Smooth muscle cell (in vitro differentiated cells): ENCODE measurements around the gene ZNRF4. TPM values are rescaled to one million over a fixed set of nuclear protein-coding genes. Genes with fewer than 3 reads are reported as not detected.

ENCODE experiments used
- DNase-seq: peaks from one replicate; lab custom pipeline; 2025; ENCODE audit not compliant: unreplicated experiment; lab: John Stamatoyannopoulos, UW
- H2AFZ ChIP-seq: fragments of 200-600 bp; sonication (generic); 2 replicates; pipeline ENCODE4 v1.6.0; 2016; ENCODE audit warnings: antibody characterized with exemption, low read depth, mild to moderate bottlenecking
- H3F3A ChIP-seq: fragments of 200-600 bp; sonication (generic); 2 replicates; pipeline ENCODE4 v1.6.0; 2017; ENCODE audit warnings: antibody characterized with exemption, low read depth
- H3K27ac ChIP-seq: fragments of 200-600 bp; sonication (generic); 2 replicates; pipeline ENCODE4 v1.5.1; 2016; ENCODE audit warnings: low read depth, mild to moderate bottlenecking
- H3K27me3 ChIP-seq: fragments of 200-600 bp; sonication (generic); 2 replicates; pipeline ENCODE4 v1.6.1; 2016; ENCODE audit warnings: low read depth, mild to moderate bottlenecking
- H3K36me3 ChIP-seq: fragments of 200-600 bp; sonication (generic); 2 replicates; pipeline ENCODE4 v1.5.1; 2016; ENCODE audit warnings: low read depth
- H3K4me1 ChIP-seq: fragments of 200-600 bp; sonication (generic); 2 replicates; pipeline ENCODE4 v1.5.1; 2016; ENCODE audit warnings: low read depth
- H3K4me2 ChIP-seq: fragments of 200-600 bp; sonication (generic); 2 replicates; pipeline ENCODE4 v1.6.0; 2016; ENCODE audit warnings: mild to moderate bottlenecking
- H3K4me3 ChIP-seq: fragments of 200-600 bp; sonication (generic); 2 replicates; pipeline ENCODE4 v1.5.1; 2016; ENCODE audit warnings: mild to moderate bottlenecking
- H3K79me2 ChIP-seq: fragments of 200-600 bp; sonication (generic); 2 replicates; pipeline ENCODE4 v1.6.0; 2016; ENCODE audit warnings: low read depth, mild to moderate bottlenecking
- H3K9ac ChIP-seq: fragments of 200-600 bp; sonication (generic); 2 replicates; pipeline ENCODE4 v1.6.0; 2016; ENCODE audit warnings: low read depth
- H3K9me3 ChIP-seq: fragments of 200-600 bp; sonication (generic); replicated peaks from 2 replicates; pipeline ENCODE4 v1.5.1; 2016; ENCODE audit warnings: low read depth
- H4K20me1 ChIP-seq: fragments of 200-600 bp; sonication (generic); 2 replicates; pipeline ENCODE4 v1.6.0; 2016; ENCODE audit warnings: low read depth
- WGBS: methylation state at CpG from one replicate; pipeline ENCODE4 v1.1.7; 2016; ENCODE audit warnings: low lambda C conversion rate; 5-methylcytosine and 5-hydroxymethylcytosine counted together
- polyA plus RNA-seq: library from polyadenylated mRNA; unstranded; fragments of >200 nt; fragmentation: Nextera tagmentation; extraction: Ambion mirVana; gene quantifications from 2 replicates; pipeline ENCODE4 v1.2.1, GENCODE V29; 2016
- total RNA-seq: library from RNA; depleted of rRNA; stranded (reverse); fragments of >200 nt; gene quantifications from 2 replicates; pipeline ENCODE4 v1.2.3, GENCODE V29; 2014
- TF ChIP-seq, protein P1 (sequence below): fragments of 200-600 bp; sonication (generic); IDR thresholded peaks from 2 replicates; pipeline ENCODE4 v1.5.1; 2017; ENCODE audit warnings: borderline replicate concordance, mild to moderate bottlenecking, antibody characterized with exemption; ENCODE audit not compliant: insufficient read depth, poor library complexity, severe bottlenecking

ZNRF4 gene
- total and polyA plus RNA-seq, 2 experiments from 2014 or later, result not detected

DNA sequence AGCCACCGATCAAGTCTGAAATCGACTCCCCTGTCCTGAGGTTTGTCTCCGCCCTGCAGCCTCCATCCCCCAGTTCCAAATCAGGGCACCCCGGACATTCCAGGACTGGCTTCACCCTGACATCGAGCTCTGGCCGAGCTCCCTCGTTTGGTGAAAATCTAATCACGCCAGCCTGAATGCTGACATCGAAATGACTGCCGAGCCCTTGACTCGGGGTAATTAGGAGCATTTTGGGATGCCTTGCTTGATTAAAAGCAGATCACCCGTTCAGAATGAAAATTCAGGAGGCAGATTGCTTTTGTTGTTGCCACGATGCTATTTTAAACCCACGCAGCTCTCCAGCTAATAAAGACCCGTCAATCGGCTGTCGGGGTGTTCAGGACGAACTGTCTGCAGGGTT, 34.3 kb downstream of the ZNRF4 start:
- Histone ChIP-seq H4K20me1 (no peaks in the 10 kb centered on the region), H2AFZ (no peak overlapping the region), H3K4me3 (no peak overlapping the region), H3K36me3 (no peaks in the 10 kb centered on the region), H3K9me3 (no peaks in the 10 kb centered on the region), H3K27ac (no peak overlapping the region), H3K4me2 (no peak overlapping the region), H3K79me2 (no peaks in the 10 kb centered on the region), H3K27me3 (peaks cover 30% of the 10 kb centered on the region), H3K4me1 (peaks cover 7% of the 10 kb centered on the region), H3K9ac (no peak overlapping the region), H3F3A (no peaks in the 10 kb centered on the region)
- TF ChIP-seq, protein P1, sequence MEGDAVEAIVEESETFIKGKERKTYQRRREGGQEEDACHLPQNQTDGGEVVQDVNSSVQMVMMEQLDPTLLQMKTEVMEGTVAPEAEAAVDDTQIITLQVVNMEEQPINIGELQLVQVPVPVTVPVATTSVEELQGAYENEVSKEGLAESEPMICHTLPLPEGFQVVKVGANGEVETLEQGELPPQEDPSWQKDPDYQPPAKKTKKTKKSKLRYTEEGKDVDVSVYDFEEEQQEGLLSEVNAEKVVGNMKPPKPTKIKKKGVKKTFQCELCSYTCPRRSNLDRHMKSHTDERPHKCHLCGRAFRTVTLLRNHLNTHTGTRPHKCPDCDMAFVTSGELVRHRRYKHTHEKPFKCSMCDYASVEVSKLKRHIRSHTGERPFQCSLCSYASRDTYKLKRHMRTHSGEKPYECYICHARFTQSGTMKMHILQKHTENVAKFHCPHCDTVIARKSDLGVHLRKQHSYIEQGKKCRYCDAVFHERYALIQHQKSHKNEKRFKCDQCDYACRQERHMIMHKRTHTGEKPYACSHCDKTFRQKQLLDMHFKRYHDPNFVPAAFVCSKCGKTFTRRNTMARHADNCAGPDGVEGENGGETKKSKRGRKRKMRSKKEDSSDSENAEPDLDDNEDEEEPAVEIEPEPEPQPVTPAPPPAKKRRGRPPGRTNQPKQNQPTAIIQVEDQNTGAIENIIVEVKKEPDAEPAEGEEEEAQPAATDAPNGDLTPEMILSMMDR, result no peak
- 85% methylated on average over 18 of the region's 18 CpGs for WGBS
- no peak for DNase-seq

DNA sequence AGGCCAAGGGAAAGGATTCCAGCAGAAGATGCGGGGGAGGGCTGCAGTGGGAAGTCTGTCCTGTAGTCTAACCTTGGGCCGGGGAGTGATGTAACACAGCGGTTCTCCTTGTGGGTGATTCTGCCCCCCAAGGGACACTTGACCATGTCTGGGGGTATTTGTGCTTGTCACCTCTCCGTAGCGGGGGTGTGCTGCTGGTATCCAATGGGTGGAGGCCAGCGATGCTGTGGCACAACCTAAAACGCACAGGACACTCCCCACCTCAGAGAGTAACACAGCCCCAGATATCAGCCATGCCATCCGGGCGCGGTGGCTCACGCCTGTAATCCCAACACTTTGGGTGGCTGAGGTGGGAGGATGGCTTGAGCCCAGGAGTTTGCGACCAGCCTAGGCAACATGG, 36.3 kb downstream of the ZNRF4 start:
- H3K36me3 ChIP-seq, result no peaks in the 10 kb centered on the region
- 91% methylated on average over 12 of the region's 12 CpGs for WGBS
- TF ChIP-seq, protein P1, result no peak
- H3K27me3 ChIP-seq, result peaks cover 47% of the 10 kb centered on the region
- peaks cover 7% of the 10 kb centered on the region for H3K4me1 ChIP-seq
- H3K4me2 ChIP-seq, result no peak overlapping the region
- H2AFZ ChIP-seq, result no peak overlapping the region
- H3K9ac ChIP-seq, result no peak overlapping the region
- H3K4me3 ChIP-seq, result no peak overlapping the region
- H4K20me1 ChIP-seq, result no peaks in the 10 kb centered on the region
- no peak for DNase-seq
- no peaks in the 10 kb centered on the region for H3F3A ChIP-seq
- no peaks in the 10 kb centered on the region for H3K79me2 ChIP-seq
- no peak overlapping the region for H3K27ac ChIP-seq
- no peaks in the 10 kb centered on the region for H3K9me3 ChIP-seq

DNA sequence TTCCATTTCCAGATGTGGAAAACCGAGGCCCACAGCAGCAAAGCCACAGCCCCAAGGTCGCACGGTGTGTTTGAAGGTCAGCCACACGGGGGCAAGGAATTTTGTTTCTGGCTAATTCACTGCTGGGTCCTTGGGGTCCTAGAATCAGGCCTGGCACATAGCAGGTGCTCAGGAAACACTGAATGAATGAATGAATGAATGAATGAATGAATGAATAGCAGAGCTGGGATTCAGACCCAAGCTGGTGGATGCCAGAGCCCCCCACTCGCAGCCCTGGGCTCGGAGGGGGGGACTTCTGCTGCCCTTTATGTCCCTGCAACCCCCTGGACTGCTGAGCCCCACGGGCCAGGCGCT, 37.0 kb downstream of the ZNRF4 start:
- Histone ChIP-seq H3K27me3 (peaks cover 47% of the 10 kb centered on the region), H3K9ac (no peak overlapping the region), H3K4me3 (no peak overlapping the region), H3K4me1 (peaks cover 7% of the 10 kb centered on the region), H2AFZ (no peak overlapping the region), H3K79me2 (no peaks in the 10 kb centered on the region), H3K9me3 (no peaks in the 10 kb centered on the region), H3K36me3 (no peaks in the 10 kb centered on the region), H4K20me1 (no peaks in the 10 kb centered on the region), H3K4me2 (no peak overlapping the region), H3F3A (no peaks in the 10 kb centered on the region), H3K27ac (no peak overlapping the region)
- no peak for DNase-seq
- 87% methylated on average over 8 of the region's 8 CpGs for WGBS
- TF ChIP-seq, protein P1, result no peak

DNA sequence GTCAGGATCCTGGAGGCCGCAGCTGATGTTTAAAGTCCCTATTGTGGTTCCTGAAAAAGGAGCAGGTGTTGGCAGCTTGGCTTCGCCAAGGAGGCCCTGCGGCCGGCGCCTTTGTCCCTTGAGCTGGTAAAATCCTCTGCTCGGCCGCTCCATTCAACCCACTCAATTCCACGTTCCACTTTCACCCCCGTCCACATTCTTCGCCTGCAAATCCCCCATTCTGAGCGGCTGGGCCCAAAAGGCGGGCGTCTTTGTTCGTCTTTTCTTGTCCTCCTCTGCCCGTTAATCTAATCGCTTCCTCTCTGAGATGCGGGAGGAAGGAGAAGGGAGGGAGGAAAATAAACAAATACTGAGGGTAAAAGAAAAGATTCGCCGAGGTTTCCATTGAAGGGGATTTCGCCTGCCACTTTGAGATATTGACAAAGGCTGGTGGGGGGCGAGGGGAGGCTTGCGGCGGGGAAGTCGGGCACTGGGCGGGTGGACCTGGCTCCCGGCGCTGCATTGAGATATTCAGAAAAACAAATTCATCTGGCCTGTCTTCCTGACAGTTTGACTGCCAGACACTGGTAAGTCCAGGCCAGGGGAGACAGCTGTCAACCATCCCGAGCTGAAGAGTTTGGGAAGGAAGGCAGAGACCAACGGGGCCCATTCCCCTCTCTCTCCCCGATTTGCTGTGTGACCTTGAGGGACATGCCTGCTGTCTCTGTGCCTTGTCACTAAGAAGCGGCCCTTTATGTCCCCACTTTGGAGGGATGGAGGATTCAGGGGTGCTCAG, 37.6 kb downstream of the ZNRF4 start:
- H3K4me1 ChIP-seq, result peaks cover 7% of the 10 kb centered on the region
- H3F3A ChIP-seq, result no peaks in the 10 kb centered on the region
- TF ChIP-seq, protein P1, result no peak
- no peaks in the 10 kb centered on the region for H4K20me1 ChIP-seq
- H3K9ac ChIP-seq, result no peak overlapping the region
- H3K4me3 ChIP-seq, result no peak overlapping the region
- H3K27ac ChIP-seq, result no peak overlapping the region
- DNase-seq, result no peak
- WGBS, result 59% methylated on average over 31 of the region's 31 CpGs
- H3K4me2 ChIP-seq, result no peak overlapping the region
- H3K9me3 ChIP-seq, result no peaks in the 10 kb centered on the region
- H3K36me3 ChIP-seq, result no peaks in the 10 kb centered on the region
- no peaks in the 10 kb centered on the region for H3K79me2 ChIP-seq
- H2AFZ ChIP-seq, result no peak overlapping the region
- peaks cover 44% of the 10 kb centered on the region for H3K27me3 ChIP-seq
